ENCODE results near the gene DPP6. TPM values are rescaled to one million over a fixed set of nuclear protein-coding genes. Genes with fewer than 3 reads are reported as not detected.

Gene DPP6
- total RNA-seq, 2 experiments from 2014 or later, result not detected

DNA sequence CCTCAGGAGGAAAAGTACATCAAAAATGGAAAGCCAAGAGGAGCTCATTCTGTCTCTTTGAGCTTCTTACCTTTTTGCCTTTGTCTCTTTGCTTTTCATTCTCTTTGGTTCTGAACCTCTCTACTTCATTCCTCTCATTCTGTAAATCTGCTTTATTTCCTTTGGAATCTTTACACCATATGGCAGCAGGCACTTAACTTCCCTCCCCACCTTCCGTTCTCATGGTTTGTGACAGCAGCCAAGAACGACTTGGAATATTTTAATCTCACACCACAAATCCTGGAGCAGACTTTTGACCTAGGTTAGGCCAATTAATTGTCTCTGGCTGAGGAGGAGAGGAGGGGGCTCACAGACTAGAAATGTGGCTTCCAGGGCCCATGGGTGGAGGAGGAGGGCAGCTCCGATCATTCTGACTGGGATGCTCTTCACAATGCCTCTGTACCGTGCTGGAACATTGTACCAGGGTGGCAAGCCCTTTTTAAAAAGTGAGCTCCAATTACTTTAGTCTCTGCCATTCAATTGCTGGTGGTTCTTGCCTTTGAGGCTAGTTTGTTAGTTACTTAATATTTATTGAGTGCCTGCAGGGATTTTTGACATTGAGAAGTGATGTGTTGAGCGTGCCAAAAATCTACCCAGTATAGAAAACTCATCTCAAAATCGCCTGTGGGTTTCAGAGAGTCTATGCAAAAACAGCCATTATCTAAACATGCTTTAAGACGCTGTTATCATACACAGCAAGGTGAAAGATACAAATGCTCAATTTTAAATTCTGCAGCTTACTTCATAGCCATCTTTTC is 386.6 kb downstream of the DPP6 start:
- Histone ChIP-seq H3K9me3 (ENCODE audit: low read length) (no peaks in the 10 kb centered on the region), H3K79me2 (ENCODE audit: insufficient read depth, low read depth, low read length) (no peaks in the 10 kb centered on the region), H3K36me3 (ENCODE audit: insufficient read depth, low read length) (no peaks in the 10 kb centered on the region), H3K9me2 (ENCODE audit: insufficient read depth, low read length) (no peaks in the 10 kb centered on the region), H3K4me3 (ENCODE audit: low read depth, low read length, poor library complexity, severe bottlenecking) (no peak overlapping the region), H3K4me1 (ENCODE audit: insufficient read depth, low read length, poor library complexity, severe bottlenecking) (no peaks in the 10 kb centered on the region), H2AFZ (ENCODE audit: low read length) (no peak overlapping the region), H3K27ac (ENCODE audit: low read depth, low read length, poor library complexity, severe bottlenecking) (no peak overlapping the region), H4K20me1 (ENCODE audit: insufficient read depth, low read length) (no peaks in the 10 kb centered on the region), H3K4me2 (ENCODE audit: low read length) (no peak overlapping the region)
- TF ChIP-seq EZH2phosphoT487 (IDR thresholded peaks at IDR 0.05; ENCODE audit: borderline replicate concordance, low read depth, low read length), result no peak
- TF ChIP-seq, protein P1, sequence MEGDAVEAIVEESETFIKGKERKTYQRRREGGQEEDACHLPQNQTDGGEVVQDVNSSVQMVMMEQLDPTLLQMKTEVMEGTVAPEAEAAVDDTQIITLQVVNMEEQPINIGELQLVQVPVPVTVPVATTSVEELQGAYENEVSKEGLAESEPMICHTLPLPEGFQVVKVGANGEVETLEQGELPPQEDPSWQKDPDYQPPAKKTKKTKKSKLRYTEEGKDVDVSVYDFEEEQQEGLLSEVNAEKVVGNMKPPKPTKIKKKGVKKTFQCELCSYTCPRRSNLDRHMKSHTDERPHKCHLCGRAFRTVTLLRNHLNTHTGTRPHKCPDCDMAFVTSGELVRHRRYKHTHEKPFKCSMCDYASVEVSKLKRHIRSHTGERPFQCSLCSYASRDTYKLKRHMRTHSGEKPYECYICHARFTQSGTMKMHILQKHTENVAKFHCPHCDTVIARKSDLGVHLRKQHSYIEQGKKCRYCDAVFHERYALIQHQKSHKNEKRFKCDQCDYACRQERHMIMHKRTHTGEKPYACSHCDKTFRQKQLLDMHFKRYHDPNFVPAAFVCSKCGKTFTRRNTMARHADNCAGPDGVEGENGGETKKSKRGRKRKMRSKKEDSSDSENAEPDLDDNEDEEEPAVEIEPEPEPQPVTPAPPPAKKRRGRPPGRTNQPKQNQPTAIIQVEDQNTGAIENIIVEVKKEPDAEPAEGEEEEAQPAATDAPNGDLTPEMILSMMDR (conservative IDR thresholded peaks at IDR 0.05; ENCODE audit: low read length), result no peak
- CTCF ChIA-PET (ENCODE audit: unreplicated experiment), result no interaction called here
- DNase-seq (ENCODE audit: low spot score), result no peak
- intact Hi-C loops (cut with micrococcal nuclease; ENCODE audit: unreplicated experiment), result no loop called here
- POLR2A ChIA-PET, result interaction anchor here (0.5 to 1.1 kb wide), 3 partner anchors 105 to 1787 kb away, joined by 3 to 6 read pairs (median 3); no protein-coding TSS in a partner anchor
- no TSS peak for BruUV-seq (replicated peaks)

DNA sequence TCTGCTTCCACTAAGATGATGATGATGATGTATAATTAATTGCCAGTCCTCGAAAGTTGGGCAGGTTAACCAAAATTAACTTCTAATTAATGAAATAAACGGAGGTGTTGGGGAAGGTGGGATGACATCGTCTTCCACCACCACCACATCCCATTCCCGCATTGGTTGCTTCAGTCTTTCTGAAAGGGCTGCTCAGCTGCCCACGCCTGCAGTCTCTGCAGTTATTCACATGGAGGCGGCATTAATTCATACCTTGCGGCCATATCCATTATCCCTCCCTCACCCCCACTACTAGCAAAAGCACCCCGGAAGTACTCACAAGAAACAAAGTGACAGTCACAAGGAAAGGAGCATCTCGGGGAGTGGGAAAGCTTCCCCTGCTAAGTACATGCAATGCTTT is 387.9 kb downstream of the DPP6 start:
- H3K36me3 ChIP-seq (ENCODE audit: insufficient read depth, low read length), result no peaks in the 10 kb centered on the region
- ChIA-PET POLR2A (no interaction called here), CTCF (ENCODE audit: unreplicated experiment) (no interaction called here)
- no peak overlapping the region for H3K4me3 ChIP-seq (ENCODE audit: low read depth, low read length, poor library complexity, severe bottlenecking)
- TF ChIP-seq EZH2phosphoT487 (IDR thresholded peaks at IDR 0.05; ENCODE audit: borderline replicate concordance, low read depth, low read length), result no peak
- TF ChIP-seq, protein P1 (conservative IDR thresholded peaks at IDR 0.05; ENCODE audit: low read length), result no peak
- H3K27ac ChIP-seq (ENCODE audit: low read depth, low read length, poor library complexity, severe bottlenecking), result no peak overlapping the region
- H4K20me1 ChIP-seq (ENCODE audit: insufficient read depth, low read length), result no peaks in the 10 kb centered on the region
- intact Hi-C loops (cut with micrococcal nuclease; ENCODE audit: unreplicated experiment), result no loop called here
- no peaks in the 10 kb centered on the region for H3K4me1 ChIP-seq (ENCODE audit: insufficient read depth, low read length, poor library complexity, severe bottlenecking)
- H3K79me2 ChIP-seq (ENCODE audit: insufficient read depth, low read depth, low read length), result no peaks in the 10 kb centered on the region
- BruUV-seq (replicated peaks), result no TSS peak
- H3K4me2 ChIP-seq (ENCODE audit: low read length), result no peak overlapping the region
- no peaks in the 10 kb centered on the region for H3K9me2 ChIP-seq (ENCODE audit: insufficient read depth, low read length)
- H3K9me3 ChIP-seq (ENCODE audit: low read length), result no peaks in the 10 kb centered on the region
- DNase-seq (ENCODE audit: low spot score), result no peak
- no peak overlapping the region for H2AFZ ChIP-seq (ENCODE audit: low read length)

DNA sequence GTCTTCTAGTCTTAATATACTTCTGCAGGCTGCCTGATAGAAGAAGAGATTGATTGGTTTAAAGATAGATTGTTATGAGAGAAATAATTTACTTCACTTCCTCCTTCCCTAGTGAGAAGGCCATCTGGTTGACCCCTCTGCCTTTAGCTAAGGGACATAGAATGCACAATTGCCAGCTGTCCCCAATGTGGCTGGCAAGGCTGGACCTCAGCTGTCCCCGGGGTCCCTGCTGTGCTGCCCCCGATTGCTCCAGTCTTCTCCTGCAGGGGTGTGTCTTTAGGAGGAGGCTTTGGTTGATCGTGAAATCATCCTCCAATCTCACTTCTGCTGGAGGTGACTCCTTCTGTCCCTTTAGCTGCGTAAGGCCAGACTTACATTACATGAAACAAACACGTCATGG is 388.5 kb downstream of the DPP6 start:
- no peaks in the 10 kb centered on the region for H3K9me2 ChIP-seq (ENCODE audit: insufficient read depth, low read length)
- no peaks in the 10 kb centered on the region for H3K4me1 ChIP-seq (ENCODE audit: insufficient read depth, low read length, poor library complexity, severe bottlenecking)
- H3K9me3 ChIP-seq (ENCODE audit: low read length), result no peaks in the 10 kb centered on the region
- H3K27ac ChIP-seq (ENCODE audit: low read depth, low read length, poor library complexity, severe bottlenecking), result no peak overlapping the region
- H3K4me3 ChIP-seq (ENCODE audit: low read depth, low read length, poor library complexity, severe bottlenecking), result no peak overlapping the region
- POLR2A ChIA-PET, result no interaction called here
- TF ChIP-seq, protein P1 (conservative IDR thresholded peaks at IDR 0.05; ENCODE audit: low read length), result no peak
- no peak for TF ChIP-seq EZH2phosphoT487 (IDR thresholded peaks at IDR 0.05; ENCODE audit: borderline replicate concordance, low read depth, low read length)
- H3K36me3 ChIP-seq (ENCODE audit: insufficient read depth, low read length), result no peaks in the 10 kb centered on the region
- H2AFZ ChIP-seq (ENCODE audit: low read length), result no peak overlapping the region
- no peaks in the 10 kb centered on the region for H3K79me2 ChIP-seq (ENCODE audit: insufficient read depth, low read depth, low read length)
- no peaks in the 10 kb centered on the region for H4K20me1 ChIP-seq (ENCODE audit: insufficient read depth, low read length)
- intact Hi-C loops (cut with micrococcal nuclease; ENCODE audit: unreplicated experiment), result no loop called here
- no TSS peak for BruUV-seq (replicated peaks)
- CTCF ChIA-PET (ENCODE audit: unreplicated experiment), result no interaction called here
- H3K4me2 ChIP-seq (ENCODE audit: low read length), result no peak overlapping the region
- no peak for DNase-seq (ENCODE audit: low spot score)
